NT2/D1 (cell line): Measurements from ENCODE around the gene ERC1.

Experiments used
- SUZ12 ChIP-seq: IDR thresholded peaks from 2 replicates; pipeline ENCODE4 v1.6.1; 2011; ENCODE audit not compliant: insufficient read length, insufficient read depth; ENCODE audit errors: extremely low read depth
- YY1 ChIP-seq: IDR thresholded peaks from 2 replicates; pipeline ENCODE4 v1.6.1; 2011; ENCODE audit not compliant: insufficient read length, insufficient read depth
- ZNF274 ChIP-seq: IDR thresholded peaks from 2 replicates; pipeline ENCODE4 v1.6.1; 2011; ENCODE audit warnings: mild to moderate bottlenecking, low read depth, low read length

DNA sequence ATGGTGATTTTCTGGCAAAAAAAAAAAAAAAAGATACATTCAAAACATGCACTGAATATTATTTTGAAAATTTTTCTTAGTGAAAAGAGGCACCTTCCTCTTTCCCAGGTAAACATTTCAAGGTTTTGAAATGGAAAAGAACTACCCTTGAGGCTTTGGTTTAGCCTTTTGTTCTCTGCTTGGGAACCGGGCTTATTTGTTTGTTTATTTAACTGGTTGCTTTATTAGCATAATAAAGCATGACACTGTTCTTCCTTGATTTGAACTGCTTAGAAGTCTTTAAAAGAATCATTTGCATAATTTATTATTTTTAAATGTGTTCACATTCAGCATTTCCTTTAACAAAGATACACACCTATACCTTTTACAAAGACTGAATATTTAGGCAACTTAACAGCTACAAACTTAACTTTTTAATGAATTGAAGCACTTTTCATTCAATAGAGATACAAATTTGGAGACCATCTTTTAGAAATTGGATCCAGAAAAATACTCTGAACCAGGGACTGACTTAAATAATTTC is 428.9 kb downstream of the ERC1 start:
- TF ChIP-seq YY1 = no peak
- TF ChIP-seq ZNF274 = no peak
- TF ChIP-seq SUZ12 = no peak
